Stimulated activated CD4-positive, alpha-beta T cell treated with anti-CD3 and anti-CD28 coated beads, Interleukin-12 subunit alpha, Interleukin-12 subunit beta, amount 100 ng/mL, for 24 hours (primary cell): ENCODE data around the gene UGT3A2.

Source experiments
- DNase-seq, 2 experiments: peaks; one replicate each; pipeline ENCODE4 v3.0.0-alpha.2; 2020; ENCODE audit warnings: low read depth in 2 of 2

The UGT3A2 gene, protein sequence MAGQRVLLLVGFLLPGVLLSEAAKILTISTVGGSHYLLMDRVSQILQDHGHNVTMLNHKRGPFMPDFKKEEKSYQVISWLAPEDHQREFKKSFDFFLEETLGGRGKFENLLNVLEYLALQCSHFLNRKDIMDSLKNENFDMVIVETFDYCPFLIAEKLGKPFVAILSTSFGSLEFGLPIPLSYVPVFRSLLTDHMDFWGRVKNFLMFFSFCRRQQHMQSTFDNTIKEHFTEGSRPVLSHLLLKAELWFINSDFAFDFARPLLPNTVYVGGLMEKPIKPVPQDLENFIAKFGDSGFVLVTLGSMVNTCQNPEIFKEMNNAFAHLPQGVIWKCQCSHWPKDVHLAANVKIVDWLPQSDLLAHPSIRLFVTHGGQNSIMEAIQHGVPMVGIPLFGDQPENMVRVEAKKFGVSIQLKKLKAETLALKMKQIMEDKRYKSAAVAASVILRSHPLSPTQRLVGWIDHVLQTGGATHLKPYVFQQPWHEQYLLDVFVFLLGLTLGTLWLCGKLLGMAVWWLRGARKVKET

DNA sequence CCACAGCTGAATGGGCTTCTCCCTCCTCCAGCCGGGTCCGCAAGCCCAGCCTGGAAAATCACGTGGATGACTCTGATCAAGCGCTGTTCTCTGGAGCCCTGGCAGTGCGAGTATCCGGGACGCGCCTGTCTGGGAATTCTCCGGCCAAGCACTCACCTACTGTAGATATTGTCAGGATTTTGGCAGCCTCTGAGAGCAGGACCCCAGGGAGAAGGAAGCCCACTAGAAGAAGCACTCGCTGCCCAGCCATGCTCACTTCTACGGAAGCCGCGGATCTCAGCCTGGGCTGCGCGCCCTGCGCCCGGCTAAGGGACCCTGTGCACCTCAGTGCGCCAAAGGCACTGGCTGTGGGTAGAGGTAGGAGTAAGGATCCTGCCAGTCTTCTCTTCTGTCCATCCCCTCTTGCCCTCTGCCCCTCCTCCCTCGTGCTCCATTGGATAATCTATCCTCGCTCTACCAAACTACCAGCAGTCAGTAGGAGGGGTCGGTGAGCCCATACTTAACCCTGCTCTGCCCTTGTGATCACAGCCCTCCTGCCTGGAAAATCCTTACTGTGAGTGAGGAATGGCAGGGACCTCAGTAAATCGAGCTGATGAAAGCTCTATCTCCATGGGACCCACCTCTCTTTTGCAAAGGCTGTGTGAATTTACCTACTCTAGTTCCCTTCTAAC lies at the start of gene UGT3A2:
Gene UGT3A2, minus strand, starts transcription at position 343 of the 671 bp plus-strand sequence. Its CDS starts 93 bp downstream, at position 250.
- DNase-seq = no peak

DNA sequence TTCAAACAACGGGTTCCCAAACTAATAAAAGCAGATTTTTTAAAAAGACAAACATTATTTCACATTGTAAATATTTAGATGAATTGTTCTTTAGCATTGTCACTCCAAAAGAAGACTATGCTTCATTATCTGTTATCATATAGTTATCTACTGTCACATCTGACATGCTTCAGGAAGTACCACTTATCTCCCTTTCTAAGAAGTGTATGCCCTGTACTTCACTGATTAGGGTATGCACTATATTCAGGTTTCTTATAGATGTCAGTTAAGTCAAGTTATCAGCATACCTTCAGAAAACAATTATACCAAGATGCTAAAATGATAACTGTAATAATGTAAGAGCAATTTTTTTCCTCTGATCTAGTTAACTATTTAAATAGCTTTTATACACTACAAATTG lies 44.6 kb upstream of the UGT3A2 start:
- no peak for DNase-seq

DNA sequence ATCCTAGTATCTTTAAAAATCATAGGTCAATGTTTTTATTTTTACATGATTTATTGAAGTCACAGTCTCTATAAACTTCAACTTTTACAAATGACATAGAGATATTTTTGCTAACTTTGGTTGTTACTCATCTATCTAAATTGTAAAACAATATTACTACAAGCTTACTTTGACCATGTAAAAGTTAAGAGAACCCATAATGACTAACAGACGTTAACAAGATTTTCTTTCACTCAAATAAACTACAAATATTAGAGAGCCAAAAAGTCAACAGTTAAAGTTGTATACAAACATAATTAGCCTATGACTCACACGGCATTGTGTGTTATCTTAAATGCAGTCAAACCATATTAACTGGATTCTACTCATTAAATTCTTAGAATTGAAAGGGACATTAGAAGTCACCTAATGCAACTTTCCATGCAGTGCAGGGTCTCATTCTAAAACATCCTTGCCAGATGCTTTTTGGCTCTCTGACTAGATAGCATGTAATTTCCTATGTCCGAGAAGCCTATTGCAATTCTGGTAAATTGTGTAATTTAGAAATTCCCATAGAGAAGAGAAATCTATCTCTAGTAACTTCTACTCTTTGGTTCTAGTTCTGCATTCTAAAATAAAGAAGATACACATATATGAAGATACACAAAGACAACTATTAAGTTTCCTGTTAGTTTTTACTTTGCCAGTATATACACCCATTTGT lies 42.2 kb upstream of the UGT3A2 start:
- no peak for DNase-seq

DNA sequence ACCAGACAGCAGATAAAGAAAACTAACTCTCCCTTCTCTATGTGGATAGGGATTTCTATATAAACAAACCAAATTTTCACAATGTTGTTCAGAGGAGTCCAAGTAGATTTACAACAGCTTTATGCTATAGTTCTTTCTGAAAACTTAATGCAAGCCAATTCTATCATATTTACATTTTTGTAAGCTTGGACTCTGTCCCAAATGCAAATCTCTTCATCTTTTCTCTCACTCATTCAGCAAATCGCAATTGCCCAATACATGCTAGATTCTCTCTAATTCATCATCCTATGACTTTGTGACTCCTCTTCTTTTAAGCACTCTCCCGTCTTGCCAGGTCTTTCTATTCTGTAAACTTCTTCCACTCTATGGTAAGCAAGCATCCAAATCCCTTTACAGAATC lies 39.1 kb upstream of the UGT3A2 start:
- DNase-seq = no peak

DNA sequence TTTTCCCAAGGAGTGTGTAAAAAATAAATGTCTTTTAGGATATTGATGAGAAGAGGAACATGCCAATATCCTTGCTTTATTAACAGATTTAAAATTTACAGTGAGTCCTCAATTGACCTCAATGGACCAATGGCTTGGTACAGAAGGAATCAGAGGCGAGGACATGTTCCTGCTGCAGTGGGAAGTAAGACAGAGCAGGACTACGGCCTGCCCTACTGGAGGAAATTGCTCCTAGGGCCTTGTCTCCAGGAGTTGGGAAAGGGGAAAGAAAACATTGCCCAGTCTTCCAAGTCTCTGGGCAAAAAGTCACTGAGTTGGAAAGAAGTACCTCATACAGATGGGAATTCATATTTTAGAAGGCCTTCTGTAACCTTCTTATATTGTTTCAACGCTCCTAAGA lies 33.1 kb upstream of the UGT3A2 start:
- DNase-seq = no peak

DNA sequence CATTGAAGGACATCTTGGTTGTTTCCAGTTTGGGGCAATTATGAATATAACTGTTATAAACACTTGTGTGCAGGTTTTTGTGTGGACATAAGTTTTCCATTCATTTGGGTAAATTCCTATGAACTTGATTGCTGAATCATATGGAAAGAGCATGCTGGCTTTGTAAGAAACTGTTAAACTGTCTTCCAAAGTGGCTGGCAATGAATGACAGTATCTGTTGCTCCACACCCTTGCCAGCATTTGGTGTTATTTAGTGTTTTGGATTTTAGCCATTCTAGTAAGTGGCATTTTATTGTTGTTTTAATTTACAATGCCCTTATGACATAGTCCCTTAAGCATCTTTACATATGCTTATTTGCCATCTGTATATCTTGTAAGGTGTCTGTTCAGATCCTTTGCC lies 29.8 kb upstream of the UGT3A2 start:
- no peak for DNase-seq

DNA sequence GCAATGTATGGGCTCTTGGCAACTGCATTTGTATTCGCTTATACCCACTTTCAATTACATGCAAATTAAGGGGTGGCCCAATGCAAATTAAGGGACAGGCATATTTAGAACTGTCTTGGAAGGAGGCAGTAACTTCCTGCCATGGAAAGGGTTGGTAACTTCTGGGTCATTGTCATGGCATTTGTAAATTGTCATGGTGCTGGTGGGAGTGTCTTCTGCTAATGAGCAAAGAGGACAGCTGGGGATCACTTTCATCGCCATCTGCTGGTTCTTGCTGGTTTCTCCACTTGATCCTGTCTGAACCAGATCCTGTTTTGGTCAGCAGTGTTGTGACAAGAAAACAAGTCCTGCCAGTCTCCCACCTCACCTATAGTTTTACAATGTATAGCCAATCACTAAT lies 23.3 kb upstream of the UGT3A2 start:
- DNase-seq = no peak

DNA sequence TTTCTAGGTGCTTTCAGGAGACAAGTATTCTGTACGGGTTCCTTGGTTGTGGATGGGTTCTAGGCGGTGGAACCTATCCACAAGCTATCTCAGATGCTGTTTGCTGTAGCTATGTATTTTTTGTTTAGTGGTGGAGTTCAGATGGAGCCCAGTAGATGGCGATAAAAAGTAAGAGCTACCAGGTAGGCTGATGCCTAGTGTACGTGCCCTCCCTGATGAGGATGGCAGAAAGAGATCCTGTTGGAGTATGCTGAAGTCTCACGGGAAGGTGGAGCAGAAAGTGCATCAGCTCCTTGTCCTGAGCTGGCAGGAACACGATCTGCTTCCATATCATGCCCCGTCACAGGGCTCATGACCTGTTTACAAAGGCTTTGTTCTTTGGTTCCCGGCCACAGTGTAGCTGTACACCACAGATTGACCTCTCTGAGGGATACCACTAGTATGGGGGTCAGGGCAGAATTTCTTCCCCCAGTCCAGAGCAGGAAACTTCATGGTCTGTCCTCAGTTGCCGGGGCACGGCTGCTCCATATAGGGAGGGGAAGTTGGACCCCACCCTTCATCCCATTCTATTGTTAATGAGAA lies 12.6 kb upstream of the UGT3A2 start:
- no peak for DNase-seq

DNA sequence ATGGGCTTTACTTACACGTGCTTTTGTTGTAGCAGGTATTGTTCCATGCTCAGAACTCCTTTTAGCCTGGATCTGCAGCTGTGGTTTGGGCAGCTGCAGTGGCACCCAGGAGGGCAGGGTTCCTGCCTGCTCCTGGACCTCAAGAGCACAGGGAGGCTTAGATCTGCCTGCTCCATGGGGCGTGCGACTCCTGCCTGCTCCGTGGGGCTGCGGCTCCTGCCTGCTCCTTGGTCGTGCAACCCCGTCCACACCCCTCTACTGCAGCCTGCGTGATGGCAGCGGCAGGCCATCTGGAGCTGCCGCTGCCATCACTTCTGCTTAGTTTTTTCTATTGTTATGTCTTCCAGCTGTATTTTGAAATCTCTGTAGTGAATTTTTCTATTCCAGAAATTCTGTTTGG lies 11.7 kb upstream of the UGT3A2 start:
- DNase-seq = no peak

DNA sequence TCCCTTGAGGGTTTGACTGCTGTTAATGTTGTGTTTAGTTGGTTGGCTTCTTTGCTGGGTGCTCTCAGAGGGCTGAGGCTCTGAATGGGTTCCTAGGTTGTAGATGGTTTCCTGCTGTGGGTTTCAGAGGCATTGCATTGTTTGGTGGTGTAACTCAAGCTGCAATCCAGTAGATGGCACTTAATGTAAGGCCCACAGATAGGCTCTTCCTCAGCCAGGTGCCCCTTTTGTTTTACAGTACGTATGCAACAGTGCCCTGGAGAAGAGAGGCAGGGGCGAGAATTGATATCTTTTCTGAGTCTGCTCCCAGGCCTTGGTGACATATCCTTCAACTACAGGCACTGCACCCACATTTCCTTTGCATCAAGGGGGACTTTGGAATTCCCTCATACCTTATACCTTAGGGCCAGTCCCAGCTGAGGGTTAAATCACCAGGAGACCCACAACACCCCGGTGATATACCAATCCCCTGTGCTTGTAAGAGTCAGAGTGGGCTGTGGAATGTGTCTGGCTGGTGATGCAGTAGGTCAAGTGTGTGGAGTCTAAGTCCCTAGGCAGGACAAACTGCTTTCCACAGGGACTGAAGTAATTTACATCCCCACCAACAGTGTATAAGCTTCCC lies 7.0 kb upstream of the UGT3A2 start:
- no peak for DNase-seq

DNA sequence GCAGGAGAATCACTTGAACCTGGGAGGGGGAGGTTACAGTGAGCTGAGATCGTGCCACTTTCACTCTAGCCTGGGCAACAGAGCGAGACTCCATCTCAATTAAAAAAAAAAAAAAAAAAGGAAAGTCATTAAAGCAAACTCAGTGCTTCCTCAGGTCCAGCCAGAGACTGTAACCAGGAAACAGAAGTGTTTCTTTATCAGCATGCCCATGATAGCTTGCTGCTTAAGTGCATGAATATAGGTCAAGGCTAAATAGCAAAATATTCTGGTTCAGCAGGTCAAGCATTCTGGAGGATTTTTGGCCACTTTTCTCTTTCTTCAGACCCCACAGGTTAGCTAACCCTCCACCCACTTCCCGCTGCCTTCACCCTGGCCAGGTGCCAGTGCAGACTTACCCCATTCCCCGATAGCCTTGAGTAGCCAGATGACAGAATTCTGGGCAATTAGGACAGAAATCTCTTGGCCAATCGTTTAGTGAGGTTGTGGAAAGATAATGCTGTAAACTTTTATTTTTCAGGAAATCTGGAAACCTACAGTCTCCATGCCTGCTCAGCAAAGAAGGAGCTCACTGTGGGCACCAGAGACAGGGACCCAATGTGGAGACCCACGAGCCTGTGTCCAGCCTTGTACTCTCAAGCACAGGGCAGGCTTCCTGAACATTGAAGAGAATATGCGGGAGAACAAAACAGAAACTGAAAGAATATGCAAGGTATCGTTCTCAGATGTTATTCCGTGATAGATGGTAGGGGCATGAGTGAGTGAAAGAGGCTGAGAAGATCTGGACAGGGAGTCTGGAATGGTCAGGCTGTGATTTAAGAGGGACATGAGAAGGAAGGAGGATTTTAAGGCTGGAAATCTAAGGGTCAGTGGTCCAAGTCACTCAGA lies 4.2 kb upstream of the UGT3A2 start:
- no peak for DNase-seq

DNA sequence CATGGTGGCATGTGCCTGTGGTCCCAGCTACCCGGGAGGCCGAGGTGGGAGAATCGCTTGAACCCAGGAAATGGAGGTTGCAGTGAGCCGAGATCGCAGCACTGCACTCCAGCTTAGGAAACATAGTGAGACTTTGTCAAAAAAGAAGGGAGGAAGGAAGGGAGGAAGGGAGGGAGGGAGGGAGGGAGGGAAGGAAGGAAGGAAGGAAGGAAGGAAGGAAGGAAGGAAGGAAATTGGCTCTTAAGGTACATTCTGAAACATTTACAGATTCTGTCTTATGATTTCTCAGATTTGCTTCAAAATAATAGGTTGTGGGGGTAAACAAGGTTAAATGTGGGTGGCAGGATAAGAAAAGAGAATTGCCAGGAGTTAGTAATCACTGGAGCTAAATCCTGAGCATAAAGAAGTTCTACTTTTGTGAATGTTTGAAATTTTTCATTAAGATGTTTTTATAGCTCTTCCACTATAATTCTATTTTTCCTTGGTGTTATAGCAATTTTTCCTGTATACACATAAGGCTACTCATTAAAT lies 2.1 kb upstream of the UGT3A2 start:
- no peak for DNase-seq

DNA sequence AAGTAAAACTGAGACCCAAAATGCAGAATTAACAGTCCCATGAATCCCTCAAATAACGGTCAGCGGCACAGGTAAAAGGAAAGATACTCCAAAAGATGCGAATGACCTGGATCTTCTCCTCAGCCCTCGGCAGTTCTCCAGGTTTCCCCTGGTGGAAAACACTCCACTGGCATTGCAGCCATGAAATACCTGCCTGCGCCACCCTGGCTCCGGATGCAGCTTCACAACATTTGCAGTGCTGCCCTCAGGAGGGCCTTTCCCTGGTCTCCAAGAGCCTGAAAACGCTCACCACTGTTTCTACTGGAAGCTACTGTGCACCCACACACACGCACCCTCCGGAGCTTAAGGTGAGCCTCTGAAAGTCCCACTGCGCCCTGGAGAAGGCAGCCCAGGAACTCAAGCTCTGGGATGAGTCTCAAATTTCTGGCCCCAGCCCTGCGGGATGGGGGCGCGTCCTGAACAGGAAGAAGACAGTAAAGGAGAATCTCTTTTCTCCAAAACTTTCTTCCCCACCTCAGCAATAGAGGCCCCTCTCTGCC lies 612 bp downstream of the UGT3A2 start:
- no peak for DNase-seq

DNA sequence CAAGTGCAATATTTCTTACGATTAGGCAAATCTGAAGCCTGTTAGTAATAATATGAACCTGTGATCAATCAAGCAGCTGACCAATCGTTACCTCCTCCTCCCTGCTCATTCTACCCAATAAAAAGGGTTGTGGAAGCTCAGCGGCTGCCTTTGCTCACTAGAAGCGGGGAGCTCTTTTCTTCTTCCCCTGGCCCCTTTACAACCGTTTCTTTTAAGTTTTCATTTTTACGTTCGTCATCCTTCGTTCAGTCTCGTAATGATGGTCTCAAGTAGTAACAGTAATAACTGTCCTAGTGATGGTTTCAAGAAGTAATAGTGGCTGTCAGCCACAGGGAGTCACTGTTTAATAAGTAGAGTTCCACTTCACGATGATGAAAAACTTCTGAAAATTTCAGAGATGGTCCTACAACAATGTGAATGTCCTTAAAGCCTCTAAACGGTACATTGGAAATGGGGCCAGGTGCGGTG lies 6.2 kb downstream of the UGT3A2 start:
- no peak for DNase-seq

DNA sequence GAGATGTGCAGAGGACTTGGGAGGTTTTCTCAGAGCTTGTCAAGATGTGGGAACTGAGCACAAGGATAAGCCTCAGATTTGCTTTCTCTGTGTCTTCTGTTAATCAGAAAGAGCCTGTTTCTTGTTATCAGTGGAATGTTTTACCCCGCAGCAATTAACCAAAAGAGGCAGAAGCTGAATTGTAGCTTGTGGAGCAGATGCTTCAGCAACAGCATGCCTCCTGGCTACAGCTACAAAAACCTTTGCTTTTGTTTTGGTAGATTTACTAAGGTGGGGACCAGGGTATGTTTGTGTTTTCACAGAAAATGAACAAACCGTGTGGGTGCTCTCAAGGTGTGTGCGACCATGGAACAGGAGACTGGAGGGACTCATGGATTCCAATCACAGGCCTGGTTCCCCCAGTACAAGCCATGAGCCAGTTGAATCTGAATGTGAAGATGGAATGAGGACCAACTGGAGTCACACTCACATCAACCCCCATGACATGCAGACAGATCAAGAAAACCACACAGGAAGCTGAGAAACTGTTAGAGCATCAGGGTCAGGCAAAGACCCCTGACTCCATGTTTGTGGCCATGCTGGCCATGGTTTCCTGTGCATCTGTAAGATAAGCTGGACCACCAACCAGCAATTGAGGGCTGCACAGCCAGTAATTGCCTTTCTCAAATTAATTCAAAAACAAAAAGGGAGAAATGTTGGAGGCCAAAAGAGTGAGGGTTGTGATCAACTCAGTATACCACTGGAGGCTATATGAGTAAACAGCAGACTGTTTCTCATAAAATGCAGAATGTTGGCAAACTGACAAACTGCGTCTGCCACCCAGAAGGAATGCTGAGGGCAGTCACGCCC lies 6.9 kb downstream of the UGT3A2 start:
- DNase-seq = no peak

DNA sequence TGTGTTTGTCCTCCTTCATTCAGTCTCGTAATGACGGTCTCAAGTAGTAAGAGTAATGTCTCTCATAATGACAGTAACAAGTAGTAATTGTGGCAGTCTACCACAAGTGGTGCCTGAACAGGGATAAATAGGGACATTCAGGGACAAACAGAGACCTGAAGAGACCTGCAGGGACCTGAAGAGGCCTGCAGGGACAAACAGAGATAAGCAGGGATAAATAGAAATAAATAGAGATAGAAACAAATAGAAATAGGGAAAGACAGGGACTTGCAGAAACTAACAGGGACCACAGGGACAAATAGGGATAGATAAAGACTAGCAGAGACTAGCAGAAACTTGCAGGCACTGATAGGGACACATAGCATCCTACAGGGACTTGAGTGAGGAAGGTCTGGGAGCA lies 7.9 kb downstream of the UGT3A2 start:
- no peak for DNase-seq

DNA sequence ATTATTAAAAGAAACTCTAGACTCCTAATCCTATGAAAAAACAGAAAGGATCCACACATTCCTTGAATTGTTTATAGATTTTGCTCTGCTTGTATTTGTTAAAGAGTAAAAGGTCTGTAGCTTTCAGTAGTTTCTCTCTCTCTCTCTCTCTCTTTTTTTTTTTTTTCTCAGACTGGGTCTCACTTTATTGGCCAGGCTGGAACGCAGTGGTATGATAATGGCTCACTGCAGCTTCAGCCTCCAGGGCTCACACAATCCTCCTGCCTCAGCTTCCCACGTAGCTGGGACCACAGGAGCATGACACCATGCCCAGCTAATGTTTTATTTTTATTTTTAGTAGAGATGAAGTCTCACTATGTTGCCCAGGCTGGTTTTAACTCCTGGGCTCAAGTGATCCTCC lies 9.3 kb downstream of the UGT3A2 start:
- DNase-seq = no peak

DNA sequence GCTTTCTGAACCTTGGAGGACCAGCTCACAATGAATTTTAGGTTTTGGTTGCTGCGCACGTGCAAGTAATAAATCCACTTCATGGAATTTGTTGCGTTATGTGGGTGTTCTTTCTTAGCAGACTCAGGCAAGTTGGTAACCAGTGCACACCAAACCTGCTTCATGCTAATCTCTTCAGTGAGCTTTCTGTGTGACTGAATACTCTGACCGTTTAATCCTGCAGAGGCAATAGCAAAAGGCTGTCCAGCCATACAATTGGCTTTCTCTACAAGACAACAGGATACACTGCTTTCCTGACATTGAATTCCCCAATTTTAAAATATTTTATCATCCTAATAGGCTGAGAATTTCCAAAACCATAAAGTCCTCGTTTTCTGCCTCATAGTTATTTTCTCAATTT lies 10.3 kb downstream of the UGT3A2 start:
- DNase-seq = no peak

DNA sequence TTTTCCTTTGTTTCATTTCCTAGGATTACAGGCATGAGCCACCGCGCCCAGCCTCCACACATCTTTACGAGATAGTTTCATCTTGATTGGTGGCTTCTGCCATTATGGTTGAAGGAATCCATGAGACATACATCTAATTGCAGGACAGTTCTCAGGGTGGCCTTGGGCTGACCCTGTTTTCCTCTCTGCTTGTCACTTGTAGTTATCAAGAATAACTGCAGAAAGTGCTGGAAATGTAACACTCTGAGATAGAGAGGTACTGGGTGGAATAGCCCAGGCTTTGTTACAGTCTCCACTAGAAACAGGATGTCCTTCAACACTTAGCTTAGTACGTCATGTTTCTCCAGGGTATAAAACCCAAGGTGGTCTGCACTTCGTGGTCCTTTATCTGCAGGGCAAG lies 10.7 kb downstream of the UGT3A2 start:
- no peak for DNase-seq
